DND-41 (cell line): ENCODE data around the gene CLMN.

ENCODE experiments used
- ATAC-seq: fragments of 200-7000 bp; cut with Tn5 transposase; 3 replicates; pipeline ENCODE4 v1.9.1; 2021; ENCODE audit warnings: low read depth; ENCODE audit not compliant: insufficient read depth
- DNase-seq: peaks from one replicate; pipeline ENCODE4 v3.0.0-alpha.2; 2020
- H2AFZ ChIP-seq: 2 replicates; pipeline ENCODE4 v1.6.0; 2012; ENCODE audit warnings: low read depth, low read length
- H3K27ac ChIP-seq: 2 replicates; pipeline ENCODE4 v1.5.1; 2012; ENCODE audit warnings: low read length, inconsistent platforms
- H3K27me3 ChIP-seq: fragments of 200-600 bp; sonication (generic); 2 replicates; pipeline ENCODE4 v1.6.0; 2012; ENCODE audit warnings: low read length, mild to moderate bottlenecking, inconsistent platforms; ENCODE audit not compliant: insufficient read depth, poor library complexity
- H3K36me3 ChIP-seq: 2 replicates; pipeline ENCODE4 v1.5.1; 2012; ENCODE audit warnings: low read length, inconsistent platforms; ENCODE audit not compliant: insufficient read depth
- H3K4me1 ChIP-seq: 2 replicates; pipeline ENCODE4 v1.5.1; 2012; ENCODE audit warnings: mild to moderate bottlenecking, low read length; ENCODE audit not compliant: insufficient read depth
- H3K4me2 ChIP-seq: 2 replicates; pipeline ENCODE4 v1.6.0; 2012; ENCODE audit warnings: mild to moderate bottlenecking, moderate library complexity, low read length, inconsistent platforms; ENCODE audit not compliant: insufficient read depth
- H3K4me3 ChIP-seq, 2 experiments: fragments of 200-600 bp in 1 of 2; shearing (Covaris generic) in 1 of 2; 2 replicates each; pipeline ENCODE4 v1.5.1; 2012 to 2016; ENCODE audit warnings: inconsistent platforms in 2 of 2, low read length in 2 of 2, mild to moderate bottlenecking in 2 of 2, low read depth in 1 of 2, moderate library complexity in 1 of 2
- H3K79me2 ChIP-seq: 2 replicates; pipeline ENCODE4 v1.6.0; 2012; ENCODE audit warnings: low read length, inconsistent platforms; ENCODE audit not compliant: insufficient read depth
- H3K9ac ChIP-seq: 2 replicates; pipeline ENCODE4 v1.6.0; 2012; ENCODE audit warnings: low read depth, mild to moderate bottlenecking, inconsistent platforms, low read length, moderate library complexity
- H3K9me3 ChIP-seq: 2 replicates; pipeline ENCODE4 v1.5.1; 2012; ENCODE audit warnings: low read length, moderate library complexity, mild to moderate bottlenecking, inconsistent platforms; ENCODE audit not compliant: insufficient read depth, severe bottlenecking
- H4K20me1 ChIP-seq: 2 replicates; pipeline ENCODE4 v1.6.0; 2012; ENCODE audit warnings: low read length; ENCODE audit not compliant: insufficient read depth
- EZH2 ChIP-seq: IDR thresholded peaks from 3 replicates; pipeline ENCODE4 v1.6.1; 2012; ENCODE audit warnings: borderline replicate concordance, low read depth, mild to moderate bottlenecking, moderate library complexity, low read length, inconsistent platforms; ENCODE audit not compliant: severe bottlenecking
- TF ChIP-seq, protein P1 (sequence below): IDR thresholded peaks from 2 replicates; pipeline ENCODE4 v1.5.1; 2012; ENCODE audit warnings: borderline replicate concordance, low read length, moderate library complexity, mild to moderate bottlenecking; ENCODE audit not compliant: poor library complexity, severe bottlenecking; ENCODE audit errors: extremely low read depth

Gene CLMN

DNA sequence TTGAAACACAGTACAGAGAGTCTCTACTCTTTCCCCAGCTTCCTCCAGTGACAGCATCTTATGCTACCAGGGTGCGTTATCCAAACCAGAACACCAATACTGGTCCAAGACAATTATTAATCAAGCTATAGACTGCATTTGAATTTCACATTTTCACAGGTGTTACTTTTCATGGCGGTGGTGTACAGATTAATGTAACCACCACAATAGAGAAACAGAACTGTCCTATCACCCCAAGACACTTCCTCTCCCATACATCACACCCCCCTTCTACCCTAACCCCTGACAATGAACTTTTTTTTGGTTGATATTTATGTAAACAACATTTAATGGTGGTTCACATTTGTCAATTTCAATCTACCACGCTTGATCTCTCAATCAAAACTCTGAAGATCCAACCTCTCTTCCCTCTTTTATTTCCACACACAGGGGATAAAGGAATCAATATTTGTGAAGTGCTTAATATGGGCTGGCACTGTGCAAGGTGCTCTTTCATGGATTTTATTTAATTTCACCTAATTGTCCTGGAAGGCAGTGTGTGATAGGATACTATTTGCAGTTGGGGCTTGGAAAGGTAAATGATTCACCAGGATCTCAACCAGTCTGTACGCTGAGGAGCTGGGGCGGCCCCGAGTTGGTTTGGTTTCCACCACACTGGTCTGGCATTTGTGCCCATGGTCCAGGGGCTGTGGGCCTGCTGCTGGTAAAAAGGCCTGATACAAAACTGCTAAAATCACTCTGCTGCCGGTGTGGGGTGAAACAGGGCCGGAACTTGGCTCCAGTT is 107.8 kb downstream of the CLMN start:
- H3K4me1 ChIP-seq = no peaks in the 10 kb centered on the region
- H3K9ac ChIP-seq = no peak overlapping the region
- peaks cover 3% of the 10 kb centered on the region for H3K27me3 ChIP-seq
- no peak overlapping the region for H2AFZ ChIP-seq
- no peak overlapping the region for H3K27ac ChIP-seq
- H3K36me3 ChIP-seq = no peaks in the 10 kb centered on the region
- H3K79me2 ChIP-seq = no peaks in the 10 kb centered on the region
- no peaks in the 10 kb centered on the region for H3K9me3 ChIP-seq
- no peak for DNase-seq
- H4K20me1 ChIP-seq = no peaks in the 10 kb centered on the region
- H3K4me3 ChIP-seq = no peak overlapping the region
- no peak overlapping the region for H3K4me2 ChIP-seq
- TF ChIP-seq EZH2 = no peak
- TF ChIP-seq, protein P1, sequence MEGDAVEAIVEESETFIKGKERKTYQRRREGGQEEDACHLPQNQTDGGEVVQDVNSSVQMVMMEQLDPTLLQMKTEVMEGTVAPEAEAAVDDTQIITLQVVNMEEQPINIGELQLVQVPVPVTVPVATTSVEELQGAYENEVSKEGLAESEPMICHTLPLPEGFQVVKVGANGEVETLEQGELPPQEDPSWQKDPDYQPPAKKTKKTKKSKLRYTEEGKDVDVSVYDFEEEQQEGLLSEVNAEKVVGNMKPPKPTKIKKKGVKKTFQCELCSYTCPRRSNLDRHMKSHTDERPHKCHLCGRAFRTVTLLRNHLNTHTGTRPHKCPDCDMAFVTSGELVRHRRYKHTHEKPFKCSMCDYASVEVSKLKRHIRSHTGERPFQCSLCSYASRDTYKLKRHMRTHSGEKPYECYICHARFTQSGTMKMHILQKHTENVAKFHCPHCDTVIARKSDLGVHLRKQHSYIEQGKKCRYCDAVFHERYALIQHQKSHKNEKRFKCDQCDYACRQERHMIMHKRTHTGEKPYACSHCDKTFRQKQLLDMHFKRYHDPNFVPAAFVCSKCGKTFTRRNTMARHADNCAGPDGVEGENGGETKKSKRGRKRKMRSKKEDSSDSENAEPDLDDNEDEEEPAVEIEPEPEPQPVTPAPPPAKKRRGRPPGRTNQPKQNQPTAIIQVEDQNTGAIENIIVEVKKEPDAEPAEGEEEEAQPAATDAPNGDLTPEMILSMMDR = no peak
- ATAC-seq = no peak

DNA sequence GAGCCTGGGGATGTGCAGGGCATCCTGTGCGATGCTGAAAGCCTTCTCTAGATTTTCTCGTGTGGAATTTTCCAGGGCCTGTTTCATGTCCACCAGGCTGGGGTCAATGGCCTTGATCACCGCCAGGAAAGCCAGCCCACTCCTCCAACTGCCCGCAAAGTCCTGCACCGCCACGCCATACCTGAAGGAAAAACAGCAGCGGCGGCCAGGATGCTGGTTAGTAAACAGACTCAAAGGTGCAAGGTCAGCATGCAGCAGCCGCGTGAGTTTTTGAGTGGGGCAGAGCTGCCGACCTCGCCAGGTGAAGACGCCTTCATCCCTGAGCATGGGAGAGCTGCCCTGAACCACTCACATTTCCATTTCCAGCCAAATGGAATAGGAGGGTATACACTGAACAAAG is 109.0 kb downstream of the CLMN start:
- TF ChIP-seq EZH2 = no peak
- TF ChIP-seq, protein P1 = no peak
- no peak for ATAC-seq
- no peak for DNase-seq

DNA sequence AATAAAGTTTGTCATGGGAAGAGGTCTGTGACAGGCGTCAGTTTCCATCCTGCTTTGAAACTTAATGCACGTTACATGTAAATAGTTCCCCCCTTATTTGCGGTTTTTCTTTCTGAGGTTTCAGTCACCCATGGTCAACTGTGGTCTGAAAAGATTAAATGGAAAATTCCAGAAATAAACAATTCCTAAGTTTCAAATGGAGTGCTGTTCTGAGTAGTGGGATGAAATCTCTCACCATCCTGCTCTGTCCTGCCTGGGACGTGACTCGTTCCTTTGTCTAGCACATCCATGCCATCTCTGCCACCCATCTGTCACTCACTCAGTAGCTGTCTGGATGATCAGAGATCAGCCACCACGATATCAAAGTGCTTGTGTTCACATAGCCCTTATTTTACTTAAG is 111.1 kb downstream of the CLMN start:
- Histone ChIP-seq H2AFZ (no peak overlapping the region), H3K9me3 (peaks cover 4% of the 10 kb centered on the region), H3K36me3 (no peaks in the 10 kb centered on the region), H3K9ac (no peak overlapping the region), H3K4me2 (no peak overlapping the region), H4K20me1 (no peaks in the 10 kb centered on the region), H3K27me3 (peaks cover 3% of the 10 kb centered on the region), H3K4me1 (no peaks in the 10 kb centered on the region), H3K27ac (no peak overlapping the region), H3K79me2 (no peaks in the 10 kb centered on the region), H3K4me3 (no peak overlapping the region)
- no peak for TF ChIP-seq EZH2
- TF ChIP-seq, protein P1 = no peak
- DNase-seq (no peak), ATAC-seq (no peak)

More for the DNA sequence above, 109.0 kb downstream of the CLMN start:
- H2AFZ ChIP-seq = no peak overlapping the region
- no peak overlapping the region for H3K27ac ChIP-seq
- no peaks in the 10 kb centered on the region for H3K9me3 ChIP-seq
- H4K20me1 ChIP-seq = no peaks in the 10 kb centered on the region
- H3K4me2 ChIP-seq = no peak overlapping the region
- H3K27me3 ChIP-seq = peaks cover 3% of the 10 kb centered on the region
- H3K79me2 ChIP-seq = no peaks in the 10 kb centered on the region
- no peak overlapping the region for H3K9ac ChIP-seq
- H3K4me1 ChIP-seq = no peaks in the 10 kb centered on the region
- H3K4me3 ChIP-seq = no peak overlapping the region
- H3K36me3 ChIP-seq = no peaks in the 10 kb centered on the region
